ENCODE results near the gene TPSD1.

Gene TPSD1

DNA sequence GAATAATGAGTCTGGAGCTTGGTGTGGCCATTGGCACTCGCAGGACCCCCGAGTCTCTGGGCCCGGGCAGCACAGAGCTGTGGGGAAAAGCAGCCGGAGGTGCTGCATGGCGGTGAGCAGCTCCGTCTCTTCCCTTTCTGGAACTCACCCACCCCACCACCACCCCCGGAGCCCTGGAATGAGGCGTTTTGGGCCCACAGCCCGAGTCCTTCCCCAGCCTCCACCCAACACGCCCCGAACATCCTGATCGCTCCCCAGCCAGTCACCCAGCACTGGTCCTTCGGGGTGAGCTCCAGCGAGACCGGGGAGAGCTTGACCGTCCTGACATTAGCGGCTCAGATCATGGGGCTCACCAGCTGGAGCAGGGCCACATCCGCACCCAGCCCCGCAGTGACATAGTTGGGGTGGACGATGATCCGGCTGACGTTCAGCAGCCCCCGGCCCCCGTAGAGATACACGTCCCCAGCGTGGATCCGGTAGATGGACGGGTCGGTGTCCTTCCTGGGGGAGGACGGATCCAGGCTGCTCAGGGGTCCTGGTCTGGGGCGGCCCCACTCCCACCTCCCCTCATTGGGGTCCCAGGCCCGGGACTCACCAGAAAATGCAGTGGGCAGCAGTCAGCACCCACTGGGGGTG lies 6.5 kb downstream of the TPSD1 start:
- H3K27me3 ChIP-seq (ENCODE audit: insufficient read depth, poor library complexity, severe bottlenecking), result peaks cover 36% of the 10 kb centered on the region

DNA sequence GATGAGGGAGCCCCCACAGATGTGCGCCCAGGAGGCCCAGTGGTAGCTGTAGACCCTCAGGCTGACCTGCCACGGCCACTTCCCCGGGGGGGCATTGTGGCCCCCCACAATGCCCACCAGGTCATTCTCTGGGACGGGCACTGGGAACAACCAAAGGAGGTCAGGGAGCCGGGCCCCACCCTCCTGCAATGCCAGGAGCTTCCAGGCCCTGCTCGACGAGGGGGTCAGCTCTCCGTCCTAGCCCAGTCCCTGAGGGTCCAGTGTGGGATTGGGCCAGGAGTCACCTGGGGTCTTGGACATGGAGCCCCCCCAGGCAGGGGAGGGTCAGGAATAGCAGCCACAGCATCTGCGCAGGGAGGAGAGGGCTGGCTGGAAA lies 7.0 kb downstream of the TPSD1 start:
- no peak overlapping the region for H3K27ac ChIP-seq (replicated peaks)
- no peak for DNase-seq (ENCODE audit: low read depth in 1 of 2, low spot score in 1 of 2)
- no peak overlapping the region for H3K4me3 ChIP-seq (replicated peaks; ENCODE audit: insufficient read depth, low read length)
- H3K27me3 ChIP-seq (ENCODE audit: insufficient read depth, poor library complexity, severe bottlenecking), result peaks cover 36% of the 10 kb centered on the region
- TF ChIP-seq GABPA (IDR thresholded peaks at IDR 0.05; ENCODE audit: low read depth) (no peak), REST (IDR thresholded peaks at IDR 0.05; ENCODE audit: insufficient replicate concordance, low read depth) (no peak), POLR2AphosphoS5 (IDR thresholded peaks at IDR 0.05; ENCODE audit: low read depth) (no peak), CTCF (IDR thresholded peaks at IDR 0.05; ENCODE audit: insufficient read depth, low read length) (no peak), SPI1 (IDR thresholded peaks at IDR 0.05; ENCODE audit: borderline replicate concordance, low read depth) (no peak)

More for the DNA sequence above, 6.5 kb downstream of the TPSD1 start:
- no peak for DNase-seq (ENCODE audit: low read depth in 1 of 2, low spot score in 1 of 2)
- no peak overlapping the region for H3K27ac ChIP-seq (replicated peaks)
- TF ChIP-seq POLR2AphosphoS5 (IDR thresholded peaks at IDR 0.05; ENCODE audit: low read depth) (no peak), REST (IDR thresholded peaks at IDR 0.05; ENCODE audit: insufficient replicate concordance, low read depth) (no peak), SPI1 (IDR thresholded peaks at IDR 0.05; ENCODE audit: borderline replicate concordance, low read depth) (no peak), GABPA (IDR thresholded peaks at IDR 0.05; ENCODE audit: low read depth) (no peak), CTCF (IDR thresholded peaks at IDR 0.05; ENCODE audit: insufficient read depth, low read length) (no peak)
- no peak overlapping the region for H3K4me3 ChIP-seq (replicated peaks; ENCODE audit: insufficient read depth, low read length)

- peaks cover 36% of the 10 kb centered on the region for H3K27me3 ChIP-seq (ENCODE audit: insufficient read depth, poor library complexity, severe bottlenecking)
- TF ChIP-seq GABPA (IDR thresholded peaks at IDR 0.05; ENCODE audit: low read depth), result no peak
- TF ChIP-seq REST (IDR thresholded peaks at IDR 0.05; ENCODE audit: insufficient replicate concordance, low read depth), result no peak
- no peak for TF ChIP-seq CTCF (IDR thresholded peaks at IDR 0.05; ENCODE audit: insufficient read depth, low read length)
- no peak for TF ChIP-seq SPI1 (IDR thresholded peaks at IDR 0.05; ENCODE audit: borderline replicate concordance, low read depth)
- no peak for TF ChIP-seq POLR2AphosphoS5 (IDR thresholded peaks at IDR 0.05; ENCODE audit: low read depth)
- no peak overlapping the region for H3K4me3 ChIP-seq (replicated peaks; ENCODE audit: insufficient read depth, low read length)
- no peak overlapping the region for H3K27ac ChIP-seq (replicated peaks)
- DNase-seq (ENCODE audit: low read depth in 1 of 2, low spot score in 1 of 2), result no peak
These were observed 7.9 kb downstream of the TPSD1 start for GRCh38 chr16:1263591-1264344.
